ENCODE measurements around the gene DYNLL2.
A peak's percentile ranks its signal among the peaks of the same experiment; 100 is the strongest.

GRCh38 chr17:58121925-58122324 is 38.7 kb downstream of the DYNLL2 start:
- peak; percentile 55 for TF ChIP-seq CTCF (IDR thresholded peaks at IDR 0.05; ENCODE audit: low read length)
- TF ChIP-seq EZH2 (optimal IDR thresholded peaks at IDR 0.05; ENCODE audit: low read depth, low read length) = no peak
- no peak for TF ChIP-seq EZH2phosphoT487 (IDR thresholded peaks at IDR 0.05; ENCODE audit: low read length)

All from MM.1S (cell line).